ENCODE data around the gene LIN37. TPM values are rescaled to one million over a fixed set of nuclear protein-coding genes. Genes with fewer than 3 reads are reported as not detected.
"Not testable (repeated sequence)": the region's sequence is repeated elsewhere in the genome, so short reads cannot be mapped to it uniquely, and the experiment has no call there.

Gene LIN37
- total and polyA plus RNA-seq, 9 of the 15 experiments (the other 6 are each of a cell fraction or from before 2014, with no cell fraction given) = 1.2 to 12.5 (median 8.6) TPM

- TF ChIP-seq POLR2AphosphoS5 (IDR thresholded peaks at IDR 0.05; ENCODE audit: control insufficient read depth, insufficient read depth, low read depth, low read length) = 0 out of 2 replicates have a peak, but pooled peaks have one; percentile 12
- TF ChIP-seq IRF1 (CRISPR knock-in tag; IDR thresholded peaks at IDR 0.05; ENCODE audit: borderline replicate concordance) = no peak
- peak; percentile 76 for TF ChIP-seq C11orf30 (IDR thresholded peaks at IDR 0.05; ENCODE audit: low read depth)
- TF ChIP-seq ZNF316 (IDR thresholded peaks at IDR 0.05) = peak; percentile 78
- no peak for TF ChIP-seq ZNF507 (tag; conservative IDR thresholded peaks at IDR 0.05)
Measured at GRCh38 chr19:35768082-35768421, 19.7 kb downstream of the LIN37 start (continued).

- in situ Hi-C loops (cut with MboI); DNase-seq (ENCODE audit: extremely low read depth in 1 of 4, low spot score in 3 of 4); BruUV-seq (replicated peaks); H3K9ac ChIP-seq (ENCODE audit: insufficient read depth in 1 of 2, low read depth in 2 of 2, low read length in 2 of 2); H3K4me2 ChIP-seq (ENCODE audit: insufficient read depth, low read length); H3K9me1 ChIP-seq (ENCODE audit: control insufficient read depth, insufficient read depth, low read length); H3K4me3 ChIP-seq; H3K27ac ChIP-seq (ENCODE audit: extremely low read depth, low read depth, low read length); CTCF ChIA-PET (ENCODE audit: low intra/inter-chr PET ratio); H3K9me3 ChIP-seq (replicated peaks; ENCODE audit: control insufficient read depth, insufficient read depth, low read depth, low read length); H4K20me1 ChIP-seq (replicated peaks; ENCODE audit: control insufficient read depth, insufficient read depth, low read length); ATAC-seq; FAIRE-seq; intact Hi-C loops (cut with micrococcal nuclease); H3K27me3 ChIP-seq (ENCODE audit: control insufficient read depth in 2 of 2, insufficient read depth in 2 of 2, low read length in 2 of 2); H3K79me2 ChIP-seq (ENCODE audit: control insufficient read depth, insufficient read depth, low read length); H2AFZ ChIP-seq (ENCODE audit: low read depth, low read length): not testable (repeated sequence)
- Histone ChIP-seq H3K4me1 (replicated peaks in 1 of 2; ENCODE audit: control insufficient read depth in 2 of 2, insufficient read depth in 2 of 2, low read length in 2 of 2) (peaks cover 10 to 30% of the 10 kb centered on the region in 2 experiments), H3K36me3 (ENCODE audit: control insufficient read depth, insufficient read depth, low read length) (peaks cover 14% of the 10 kb centered on the region; the same call in 1 of the 3 replicates)
- POLR2A ChIA-PET = interaction anchor here (0.6 to 1.4 kb wide), 4 partner anchors 12 to 70 kb away, joined by 3 to 9 read pairs (median 4); partner anchors contain the start of gene HSPB6
- 71% methylated on average over 5 of the region's 5 CpGs for WGBS (ENCODE audit: insufficient coverage, low coverage, missing lambda C conversion rate)
Measured at GRCh38 chr19:35772362-35772761, 24.0 kb downstream of the LIN37 start.

Measured in K562 (cell line).